Endothelial cell of umbilical vein (primary cell): ENCODE results near the gene UROC1. TPM values are rescaled to one million over a fixed set of nuclear protein-coding genes. Genes with fewer than 3 reads are reported as not detected.

Experiments used
- BruUV-seq: library from RNA; stranded (reverse); fragments of 400-500 nt; replicated peaks from 2 replicates; lab custom pipeline; 2021; lab: Mats Ljungman, UMichigan
- CTCF ChIA-PET: fragments of 300-600, 350-600 bp; sonication (Branson Sonifier 250); formaldehyde crosslinking; loops from one replicate; lab custom pipeline; 2021; ENCODE audit warnings: antibody characterized with exemption, inconsistent platforms; lab: Charles Lee
- POLR2A ChIA-PET: fragments of 300-600, 350-600 bp; sonication (Branson Sonifier 250); formaldehyde crosslinking; loops from one replicate; lab custom pipeline; 2021; ENCODE audit warnings: antibody characterized with exemption, inconsistent platforms; lab: Charles Lee
- DNase-seq: peaks from one replicate; pipeline ENCODE4 v3.0.0-alpha.2; 2011; ENCODE audit warnings: low read depth, low spot score
- FAIRE-seq: peaks from 2 replicates; lab custom pipeline; 2011; peaks lifted over from hg19 to GRCh38; lab: Jason Lieb, UNC
- H2AFZ ChIP-seq: 2 replicates; pipeline ENCODE4 v1.6.0; 2012; ENCODE audit warnings: low read depth, low read length, control low read depth, inconsistent platforms
- H3K27ac ChIP-seq: 2 replicates; pipeline ENCODE4 v1.5.1; 2011; ENCODE audit warnings: low read depth, mild to moderate bottlenecking, control low read depth, low read length, moderate library complexity; ENCODE audit not compliant: insufficient read depth
- H3K27me3 ChIP-seq, 2 experiments: 2 replicates each; pipeline versions ENCODE4 v1.6.0 to v1.6.1; 2011; ENCODE audit warnings: low read length in 2 of 2, mixed read lengths in 1 of 2; ENCODE audit not compliant: control insufficient read depth in 2 of 2, insufficient read depth in 2 of 2
- H3K36me3 ChIP-seq, 2 experiments: 2 replicates in 1 of 2; 3 replicates in 1 of 2; pipeline ENCODE4 v1.5.1; 2011; ENCODE audit warnings: low read length in 2 of 2, mild to moderate bottlenecking in 1 of 2, moderate library complexity in 1 of 2; ENCODE audit not compliant: control insufficient read depth in 2 of 2, insufficient read depth in 2 of 2; ENCODE audit errors: extremely low read depth in 1 of 2
- H3K4me1 ChIP-seq: 3 replicates; pipeline ENCODE4 v1.5.1; 2011; ENCODE audit warnings: mild to moderate bottlenecking, low read length; ENCODE audit not compliant: control insufficient read depth, insufficient read depth; ENCODE audit errors: extremely low read depth
- H3K4me2 ChIP-seq: 2 replicates; pipeline ENCODE4 v1.6.1; 2011; ENCODE audit warnings: low read length, control low read depth, mixed read lengths; ENCODE audit not compliant: insufficient read depth
- H3K4me3 ChIP-seq, 3 experiments: fragments of 200-600 bp in 1 of 3; sonication (generic), shearing (Covaris generic) in 1 of 3; replicated peaks in 1 of 3; 2 replicates each; pipeline ENCODE4 v1.5.1; 2011 to 2016; ENCODE audit warnings: control low read depth in 3 of 3, low read length in 3 of 3, mild to moderate bottlenecking in 2 of 3, inconsistent platforms in 1 of 3, low read depth in 1 of 3, moderate library complexity in 1 of 3; ENCODE audit not compliant: insufficient read depth in 1 of 3
- H3K79me2 ChIP-seq: 2 replicates; pipeline ENCODE4 v1.6.0; 2012; ENCODE audit warnings: low read length, inconsistent platforms; ENCODE audit not compliant: control insufficient read depth, insufficient read depth
- H3K9ac ChIP-seq: replicated peaks from 2 replicates; pipeline ENCODE3; 2011; ENCODE audit warnings: low read length, control low read depth; ENCODE audit not compliant: insufficient read depth; ENCODE audit errors: extremely low read depth
- H3K9me1 ChIP-seq: replicated peaks from 3 replicates; pipeline ENCODE4 v1.6.0; 2011; ENCODE audit warnings: mild to moderate bottlenecking, low read length; ENCODE audit not compliant: control insufficient read depth, insufficient read depth; ENCODE audit errors: extremely low read depth
- H3K9me3 ChIP-seq: replicated peaks from 2 replicates; pipeline ENCODE4 v1.5.1; 2012; ENCODE audit warnings: low read length, inconsistent platforms; ENCODE audit not compliant: control insufficient read depth, insufficient read depth
- H4K20me1 ChIP-seq: replicated peaks from 2 replicates; pipeline ENCODE3; 2011; ENCODE audit warnings: mild to moderate bottlenecking, low read length; ENCODE audit not compliant: control insufficient read depth, insufficient read depth; ENCODE audit errors: extremely low read depth
- CTCF ChIP-seq, 2 donors: IDR thresholded peaks; 1 replicate in 1 of 2; 2 replicates in 1 of 2; pipeline ENCODE4 v1.5.1; 2011; ENCODE audit warnings: low read length in 2 of 2, mild to moderate bottlenecking in 2 of 2, moderate library complexity in 2 of 2, control low read depth in 1 of 2, inconsistent platforms in 1 of 2, low read depth in 1 of 2; ENCODE audit not compliant: insufficient read depth in 1 of 2; ENCODE audit errors: extremely low read depth in 1 of 2
- EZH2 ChIP-seq: IDR thresholded peaks from 2 replicates; pipeline ENCODE4 v1.6.1; 2012; ENCODE audit warnings: borderline replicate concordance, low read depth, mild to moderate bottlenecking, moderate library complexity, low read length, inconsistent platforms; ENCODE audit not compliant: severe bottlenecking
- FOS ChIP-seq: IDR thresholded peaks from 2 replicates; pipeline ENCODE4 v1.6.1; 2011; ENCODE audit warnings: mild to moderate bottlenecking, low read length, moderate library complexity, borderline replicate concordance; ENCODE audit not compliant: insufficient read depth
- GATA2 ChIP-seq: IDR thresholded peaks from 2 replicates; pipeline ENCODE4 v1.7.0; 2011; ENCODE audit warnings: low read depth, mild to moderate bottlenecking, moderate library complexity, mixed read lengths, low read length; ENCODE audit not compliant: insufficient read length, insufficient read depth
- JUN ChIP-seq: IDR thresholded peaks from 2 replicates; pipeline ENCODE4 v1.6.1; 2011; ENCODE audit warnings: borderline replicate concordance, low read depth; ENCODE audit not compliant: insufficient read length, insufficient read depth
- MAX ChIP-seq: IDR thresholded peaks from 2 replicates; pipeline ENCODE4 v1.6.1; 2011; ENCODE audit not compliant: insufficient read depth, insufficient read length
- MYC ChIP-seq: IDR thresholded peaks from one replicate; pipeline ENCODE4 v1.6.1; 2011; ENCODE audit warnings: mild to moderate bottlenecking, low read depth, low read length
- POLR2A ChIP-seq: IDR thresholded peaks from 2 replicates; pipeline ENCODE4 v1.6.1; 2012; ENCODE audit warnings: low read depth, mild to moderate bottlenecking, control low read depth, low read length
- POLR2AphosphoS5 ChIP-seq: IDR thresholded peaks from 2 replicates; pipeline ENCODE4 v1.6.1; 2012; ENCODE audit warnings: low read depth, mild to moderate bottlenecking, control low read depth, low read length, moderate library complexity; ENCODE audit not compliant: insufficient read depth
- dilution Hi-C: fragments of 300-500 bp; cut with MboI; formaldehyde crosslinking; loops from one replicate; pipeline ENCODE4 v1.15.0; 2019; ENCODE audit warnings: low sequenced_read_pairs; ENCODE audit not compliant: extremely low pct_ligation_motif_present
- intact Hi-C: fragments of 100-400 bp; cut with micrococcal nuclease; formaldehyde crosslinking; loops from one replicate; pipeline ENCODE4 v1.10.0; 2022
- polyA plus RNA-seq, 4 experiments: library from polyadenylated mRNA; depleted of rRNA in 3 of 4; stranded (reverse) in 3 of 4; unstranded in 1 of 4; fragments of >200 nt; gene quantifications; 2 replicates each; pipeline versions ENCODE4 v1.2.1 to v1.2.3, GENCODE V29; 2011 to 2012; ENCODE audit warnings: missing spikeins in 1 of 4
- total RNA-seq: library from RNA; stranded (reverse); gene quantifications from 2 replicates; pipeline ENCODE4 v1.2.3, GENCODE V29; 2021

The UROC1 gene
- total and polyA plus RNA-seq, 2 donors (not counting 3 experiments of a cell fraction or from before 2014, with no cell fraction given), result not detected

DNA sequence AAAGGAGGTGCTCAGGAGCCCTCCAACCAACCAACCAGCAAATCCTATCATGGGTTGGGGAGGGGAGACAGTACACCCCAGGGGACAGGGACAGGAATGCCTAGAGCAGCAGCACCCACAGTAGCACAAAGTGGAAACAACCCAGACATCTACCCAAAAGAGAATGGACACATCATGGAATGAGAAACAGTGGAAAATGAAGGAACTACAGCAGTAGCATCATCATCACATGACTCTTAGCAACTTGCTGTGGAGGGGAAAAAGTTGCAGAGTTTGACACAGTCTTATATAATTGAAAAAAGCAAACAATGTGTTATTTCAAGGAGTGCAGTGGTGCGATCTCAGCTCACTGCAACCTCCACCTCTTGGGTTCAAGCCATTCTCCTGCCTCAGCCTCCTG, 30.1 kb upstream of the UROC1 start:
- Histone ChIP-seq H3K79me2 (no peaks in the 10 kb centered on the region), H3K36me3 (no peaks in the 10 kb centered on the region), H2AFZ (no peak overlapping the region), H3K9me1 (no peaks in the 10 kb centered on the region), H3K9ac (no peak overlapping the region), H3K4me1 (no peaks in the 10 kb centered on the region), H3K4me2 (no peak overlapping the region), H3K9me3 (no peaks in the 10 kb centered on the region), H4K20me1 (no peaks in the 10 kb centered on the region), H3K27me3 (peaks cover 0 to 2% of the 10 kb centered on the region in 2 experiments), H3K4me3 (no peak overlapping the region), H3K27ac (no peak overlapping the region)
- dilution Hi-C loops (no loop called here), intact Hi-C loops (no loop called here)
- no peak for FAIRE-seq
- POLR2A ChIA-PET, result no interaction called here
- no peak for DNase-seq
- TF ChIP-seq POLR2AphosphoS5 (no peak), POLR2A (no peak), MAX (no peak), MYC (no peak), GATA2 (no peak), JUN (no peak)
- CTCF ChIA-PET, result no interaction called here
- BruUV-seq, result no TSS peak

DNA sequence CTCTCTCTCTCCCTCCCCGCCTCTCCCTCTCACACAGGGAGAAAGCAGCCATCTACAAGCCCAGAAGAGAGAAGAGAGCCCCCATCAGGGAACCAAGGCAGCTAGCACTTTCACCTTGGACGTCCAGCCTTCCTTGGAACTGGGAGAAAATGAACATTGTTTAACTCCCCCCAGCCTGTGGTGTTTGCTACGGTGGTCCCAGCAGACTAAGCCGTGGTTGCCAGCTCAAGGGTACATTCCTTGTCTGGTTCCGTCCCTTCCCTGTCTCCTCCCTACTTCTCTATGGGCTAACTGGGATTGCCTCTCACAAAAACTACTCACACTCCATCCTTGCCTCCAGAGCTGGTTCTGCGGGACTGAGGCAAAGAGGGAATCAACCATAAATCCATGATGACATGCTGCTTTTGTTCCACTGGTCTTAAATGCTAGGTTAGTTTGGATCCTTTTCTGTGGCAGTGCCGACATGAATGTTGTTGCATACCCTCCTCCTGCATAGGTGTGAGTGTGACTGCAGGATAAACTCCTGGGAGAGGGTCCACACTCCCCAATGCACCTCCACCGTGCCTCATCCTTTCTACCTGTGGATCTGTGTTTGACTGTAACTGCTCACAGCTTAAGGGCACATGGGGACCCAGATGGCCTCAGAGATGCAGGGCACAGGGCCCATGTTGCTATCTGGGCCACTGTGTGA, 29.1 kb upstream of the UROC1 start:
- Histone ChIP-seq H3K4me1 (no peaks in the 10 kb centered on the region), H3K4me2 (no peak overlapping the region), H2AFZ (no peak overlapping the region), H3K27me3 (peaks cover 0 to 2% of the 10 kb centered on the region in 2 experiments), H3K9me1 (no peaks in the 10 kb centered on the region), H4K20me1 (no peaks in the 10 kb centered on the region), H3K79me2 (no peaks in the 10 kb centered on the region), H3K9me3 (no peaks in the 10 kb centered on the region), H3K36me3 (no peaks in the 10 kb centered on the region), H3K9ac (no peak overlapping the region), H3K27ac (no peak overlapping the region), H3K4me3 (no peak overlapping the region)
- intact Hi-C loops (no loop called here), dilution Hi-C loops (no loop called here)
- FAIRE-seq (no peak), DNase-seq (no peak)
- no peak for TF ChIP-seq EZH2
- TF ChIP-seq POLR2A, result no peak
- TF ChIP-seq FOS, result no peak
- TF ChIP-seq JUN, result no peak
- TF ChIP-seq POLR2AphosphoS5, result no peak
- TF ChIP-seq MYC, result no peak
- TF ChIP-seq GATA2, result no peak
- no peak for TF ChIP-seq CTCF (IDR thresholded peaks at IDR 0.05; ENCODE audit: extremely low read depth in 1 of 2, insufficient read depth in 1 of 2, low read depth in 1 of 2, low read length in 2 of 2)
- POLR2A ChIA-PET, result no interaction called here
- no TSS peak for BruUV-seq
- CTCF ChIA-PET, result no interaction called here
